Upper lobe of left lung (tissue), 4 donors: ENCODE results near the gene STRADB.

Source experiments
- POLR2A ChIP-seq, 4 donors: fragments of 450-650 bp; IDR thresholded peaks; one replicate each; pipeline ENCODE4 v1.5.1; 2016 to 2017; ENCODE audit warnings: antibody characterized with exemption in 4 of 4, mild to moderate bottlenecking in 2 of 4
- POLR2AphosphoS5 ChIP-seq, 2 donors: sonication (generic); formaldehyde crosslinking; IDR thresholded peaks; one replicate each; pipeline ENCODE4 v1.5.1; 2017; ENCODE audit warnings: antibody characterized with exemption in 2 of 2

DNA sequence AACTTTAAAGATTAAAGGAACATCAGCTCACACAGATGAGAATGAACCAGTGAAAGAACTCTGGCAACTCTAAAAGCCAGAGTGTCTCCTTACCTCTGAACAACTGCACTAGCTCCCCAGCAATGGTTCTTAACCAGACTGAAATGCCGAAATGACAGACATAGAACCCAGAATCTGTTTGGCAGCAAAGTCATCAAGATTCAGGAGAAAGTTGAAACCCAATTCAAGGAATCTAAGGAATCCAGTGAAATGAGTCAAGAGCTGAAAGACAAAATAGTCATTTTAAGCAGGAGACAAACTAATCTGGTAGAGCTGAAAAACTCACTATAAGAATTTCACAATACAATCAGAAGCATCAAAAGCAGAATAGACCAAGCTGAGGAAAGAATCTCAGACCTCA is 72.0 kb downstream of the STRADB start:
- no peak for TF ChIP-seq POLR2AphosphoS5 (IDR thresholded peaks at IDR 0.05)
- TF ChIP-seq POLR2A (IDR thresholded peaks at IDR 0.05): no peak
